Renal pelvis (tissue), 4 donors: Measurements from ENCODE around the gene NXN. TPM values are rescaled to one million over a fixed set of nuclear protein-coding genes. Genes with fewer than 3 reads are reported as not detected.
"Not testable (repeated sequence)": the region's sequence is repeated elsewhere in the genome, so short reads cannot be mapped to it uniquely, and the experiment has no call there.

Experiments
- DNase-seq: peaks from one replicate; pipeline ENCODE4 v3.0.0-alpha.2; 2013
- polyA plus RNA-seq, 3 donors: library from polyadenylated mRNA; unstranded; fragments of 120-200 nt; gene quantifications; one replicate each; pipeline ENCODE4 v1.2.1, GENCODE V29; 2013; ENCODE audit not compliant: insufficient read length in 3 of 3

The NXN gene
- polyA plus RNA-seq, 3 donors: 35.4 to 38.2 (median 37.8) TPM

DNA sequence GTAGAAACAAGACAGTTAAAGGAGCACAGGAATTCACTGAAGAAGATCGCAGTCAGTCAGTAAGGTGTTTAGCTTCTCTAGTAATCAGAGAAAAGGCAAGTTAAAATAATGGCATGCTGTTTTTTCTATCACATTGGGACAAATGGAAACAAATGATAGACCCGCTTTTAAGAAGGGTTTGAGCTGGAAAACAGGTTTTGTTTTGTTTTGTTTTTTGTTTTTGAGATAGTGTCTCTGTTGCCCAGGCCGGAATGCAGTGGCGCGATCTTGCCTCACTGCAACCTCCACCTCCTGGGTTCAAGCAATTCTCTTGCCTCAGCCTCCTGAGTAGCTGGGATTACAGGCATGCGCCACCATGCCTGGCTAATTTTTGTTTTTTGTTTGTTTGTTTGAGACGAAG, 193.7 kb downstream of the NXN start:
- not testable (repeated sequence) for DNase-seq

DNA sequence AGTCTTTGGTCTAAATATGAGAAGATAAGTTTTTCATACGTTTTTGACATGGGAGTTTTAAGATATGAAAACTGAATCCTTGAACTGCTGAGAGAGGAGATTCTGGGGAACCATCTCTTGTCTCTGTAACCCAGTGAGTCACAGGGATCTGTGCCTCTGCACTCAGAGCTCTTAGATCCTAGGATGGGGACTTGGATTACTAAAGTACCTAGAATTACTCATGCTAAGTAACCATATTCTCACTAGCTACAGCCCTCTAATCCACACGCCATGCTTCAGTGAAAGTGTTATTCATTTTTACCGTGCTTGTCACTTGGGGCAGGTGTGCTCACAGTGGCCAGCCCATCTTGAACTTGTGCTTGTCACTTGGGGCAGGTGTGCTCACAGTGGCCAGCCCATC, 195.4 kb downstream of the NXN start:
- no peak for DNase-seq

DNA sequence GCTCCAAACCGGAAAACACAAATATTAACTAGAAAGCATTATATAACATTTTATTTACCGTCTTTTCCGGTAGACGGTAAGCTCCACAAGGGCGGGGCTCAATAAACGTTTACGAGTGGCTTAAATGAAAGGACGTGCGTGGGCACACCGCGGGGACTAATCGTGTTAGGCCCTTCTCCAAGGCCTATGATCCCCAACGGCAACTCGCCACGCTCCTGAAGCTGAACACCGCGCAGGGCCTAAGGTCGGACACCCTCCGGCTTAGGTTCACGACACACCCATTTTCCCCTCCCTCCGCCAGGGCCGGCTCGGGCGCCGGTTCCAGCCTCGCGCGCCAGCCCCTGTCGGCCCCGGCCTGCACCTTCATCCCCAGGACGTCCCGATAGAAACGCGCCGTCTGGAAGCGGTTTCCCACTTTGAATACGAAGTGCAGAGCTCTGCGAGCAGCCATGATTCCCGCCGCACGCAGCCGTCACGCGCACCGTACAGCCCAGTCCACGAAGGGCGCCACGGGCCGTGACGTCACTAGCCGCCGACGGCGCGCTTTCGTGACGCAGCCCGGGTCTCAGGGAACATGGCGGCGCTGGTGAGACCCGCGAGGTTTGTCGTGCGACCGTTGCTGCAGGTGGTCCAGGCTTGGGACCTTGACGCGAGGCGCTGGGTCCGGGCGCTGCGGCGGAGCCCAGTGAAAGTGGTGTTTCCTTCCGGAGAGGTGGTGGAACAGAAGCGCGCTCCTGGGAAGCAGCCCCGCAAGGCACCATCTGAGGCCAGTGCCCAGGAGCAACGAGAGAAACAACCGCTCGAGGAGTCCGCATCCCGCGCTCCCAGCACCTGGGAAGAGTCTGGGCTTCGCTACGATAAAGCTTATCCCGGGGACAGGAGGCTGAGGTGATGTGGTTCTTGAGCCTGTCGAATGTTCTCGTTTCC, 197.5 kb downstream of the NXN start, which contains the start of the genes GLOD4 and MRM3:
Gene GLOD4 (minus strand): TSS at position 476 of the 927 bp plus-strand sequence. CDS start 25 bp downstream, at position 451.
Gene MRM3 (plus strand): TSS at position 549 of the 927 bp plus-strand sequence. CDS start 26 bp downstream, at position 575.
- DNase-seq: peak; percentile 91

DNA sequence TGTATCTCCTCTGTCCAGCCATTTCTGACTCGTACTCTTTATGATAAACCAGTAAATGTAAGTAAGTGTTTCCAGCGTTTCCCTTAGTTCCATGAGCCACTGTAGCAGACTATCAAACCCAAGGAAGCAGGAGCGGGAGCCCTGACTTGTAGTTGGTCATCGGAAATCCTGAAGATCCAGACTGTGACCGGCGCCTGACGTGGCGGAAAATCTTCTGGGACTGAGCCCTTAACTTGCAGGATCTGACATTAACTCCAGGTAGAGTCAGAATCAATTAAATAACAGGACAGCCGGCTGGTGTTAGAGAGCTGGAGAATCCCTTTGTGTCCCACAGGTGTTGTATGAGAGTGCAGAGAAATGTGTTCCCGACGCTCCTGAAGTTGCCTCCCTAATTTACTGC, 201.5 kb downstream of the NXN start:
- DNase-seq: no peak

DNA sequence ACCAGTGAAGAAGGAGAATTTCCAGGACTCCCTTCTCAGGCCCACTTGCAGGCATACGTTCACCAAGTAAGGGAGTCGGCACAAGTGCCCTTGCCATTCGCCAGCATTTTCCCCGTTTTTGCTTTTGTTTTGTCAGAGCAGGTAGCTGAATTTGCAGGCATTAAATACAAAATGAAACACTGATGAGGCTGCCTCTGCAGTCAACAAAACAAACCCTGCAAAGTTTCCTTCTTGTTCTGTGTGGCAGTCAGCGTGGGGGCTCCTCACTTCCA, 205.3 kb downstream of the NXN start:
- DNase-seq: no peak

DNA sequence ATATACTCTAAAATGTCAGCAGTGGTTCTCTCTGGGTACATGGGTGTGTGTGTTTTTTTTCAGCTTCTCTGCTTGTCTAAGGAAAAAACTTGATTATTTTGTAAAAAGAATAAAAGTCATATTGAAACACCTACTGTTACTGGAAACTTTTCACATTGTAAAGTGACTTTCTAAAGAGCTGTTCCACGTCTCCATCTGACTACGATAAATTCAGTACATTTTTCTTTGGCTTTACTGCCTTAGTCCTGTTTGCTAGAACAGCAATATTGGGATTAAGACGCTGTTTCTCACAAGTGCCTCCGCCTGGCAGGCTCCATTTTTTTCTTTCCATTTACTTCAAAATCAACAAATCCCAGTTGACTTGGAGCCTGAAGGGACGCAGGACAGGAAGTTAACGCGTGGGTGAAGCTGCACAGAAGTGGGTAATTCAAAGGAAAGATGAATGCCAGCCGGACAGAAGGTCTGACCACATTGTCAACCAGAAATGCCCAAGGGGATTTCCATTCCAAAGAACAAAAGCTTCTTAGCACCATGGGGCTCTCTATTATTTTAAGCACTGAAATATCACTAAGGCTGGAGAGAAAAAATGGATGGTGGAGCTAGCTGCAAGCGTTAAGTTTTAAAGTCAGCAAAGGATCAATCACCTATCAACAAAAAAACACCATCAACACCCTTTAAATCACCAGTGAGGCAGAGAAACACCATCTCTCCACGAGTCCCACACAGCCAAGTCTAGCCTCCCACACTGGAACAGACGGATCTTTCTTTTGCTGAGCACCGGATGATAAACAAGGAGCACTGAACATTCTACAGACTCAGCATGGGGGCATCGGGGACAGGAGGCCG, 205.9 kb downstream of the NXN start:
- DNase-seq: no peak

DNA sequence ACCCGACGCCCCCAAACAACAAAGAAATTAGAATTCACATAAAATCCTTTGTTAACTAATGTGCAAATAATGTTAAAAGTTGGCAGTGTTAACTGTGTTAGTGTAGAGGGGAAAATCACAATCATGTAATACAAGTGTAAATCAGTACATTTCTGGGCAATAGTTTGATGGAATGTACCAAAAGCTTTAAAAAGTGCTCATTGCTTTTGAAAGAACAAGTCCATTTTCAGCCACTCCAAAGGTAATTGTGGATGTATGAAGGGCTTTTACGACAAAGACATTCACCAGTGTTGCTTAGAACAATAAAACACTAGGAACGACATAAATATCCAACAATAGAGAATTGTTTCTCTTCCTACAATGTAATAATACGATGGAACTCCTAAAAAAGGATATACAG, 206.6 kb downstream of the NXN start:
- DNase-seq: no peak

DNA sequence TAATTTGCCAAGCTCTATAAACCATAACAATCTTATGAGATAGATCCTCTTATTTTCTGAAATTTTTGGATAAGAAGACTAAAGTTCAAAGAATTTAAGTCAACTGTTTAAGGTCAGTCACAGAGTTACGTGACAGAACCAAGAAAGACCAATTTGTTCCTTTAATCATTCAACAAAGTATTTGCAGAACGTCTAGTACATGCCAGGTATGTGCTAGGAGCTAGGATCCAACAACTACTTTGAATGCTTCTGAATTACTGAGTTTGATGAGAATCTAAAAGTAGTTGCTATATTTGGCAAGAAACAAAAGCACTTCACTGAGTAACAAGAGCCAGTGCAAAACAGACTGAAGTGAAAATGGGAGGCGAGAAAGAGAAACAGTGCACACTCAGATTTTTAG, 212.5 kb downstream of the NXN start:
- no peak for DNase-seq

DNA sequence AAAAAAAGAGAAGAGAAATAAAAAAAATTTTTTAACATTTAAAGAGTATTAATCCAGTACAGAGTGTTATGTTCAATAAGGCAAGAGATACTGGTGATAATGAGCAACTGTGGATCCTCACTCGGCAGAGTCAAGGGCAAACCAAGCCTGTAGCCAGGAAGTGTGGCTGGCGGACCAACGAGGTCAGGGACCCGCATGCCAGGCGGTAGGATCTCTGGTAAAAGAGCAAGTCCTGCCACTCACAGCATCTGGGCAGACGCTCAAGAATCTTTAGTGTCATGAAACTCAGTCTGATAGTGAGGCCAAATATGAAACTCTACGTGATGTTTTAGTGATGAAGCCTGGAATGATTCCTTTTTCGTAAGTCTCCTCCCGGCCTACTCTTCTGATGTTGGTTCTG, 219.2 kb downstream of the NXN start:
- DNase-seq: no peak

DNA sequence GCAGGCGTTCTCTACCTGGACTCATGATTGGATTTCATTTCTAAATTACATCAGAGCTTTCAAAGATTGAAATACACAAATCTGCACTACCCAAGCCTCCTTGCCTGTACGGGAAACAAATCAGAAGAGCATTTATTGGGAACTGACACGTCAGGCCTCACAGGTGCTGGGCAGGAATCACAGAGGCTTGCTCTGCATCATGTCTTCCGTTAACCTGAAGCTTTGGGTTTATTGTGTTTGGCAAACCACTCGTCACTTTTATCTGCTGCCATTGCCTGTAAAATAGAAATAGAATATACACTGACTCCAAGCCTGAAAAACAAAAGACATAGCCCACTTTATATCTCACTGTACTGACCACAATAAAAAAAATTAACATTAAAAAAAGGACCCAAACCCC, 219.6 kb downstream of the NXN start:
- DNase-seq: no peak

DNA sequence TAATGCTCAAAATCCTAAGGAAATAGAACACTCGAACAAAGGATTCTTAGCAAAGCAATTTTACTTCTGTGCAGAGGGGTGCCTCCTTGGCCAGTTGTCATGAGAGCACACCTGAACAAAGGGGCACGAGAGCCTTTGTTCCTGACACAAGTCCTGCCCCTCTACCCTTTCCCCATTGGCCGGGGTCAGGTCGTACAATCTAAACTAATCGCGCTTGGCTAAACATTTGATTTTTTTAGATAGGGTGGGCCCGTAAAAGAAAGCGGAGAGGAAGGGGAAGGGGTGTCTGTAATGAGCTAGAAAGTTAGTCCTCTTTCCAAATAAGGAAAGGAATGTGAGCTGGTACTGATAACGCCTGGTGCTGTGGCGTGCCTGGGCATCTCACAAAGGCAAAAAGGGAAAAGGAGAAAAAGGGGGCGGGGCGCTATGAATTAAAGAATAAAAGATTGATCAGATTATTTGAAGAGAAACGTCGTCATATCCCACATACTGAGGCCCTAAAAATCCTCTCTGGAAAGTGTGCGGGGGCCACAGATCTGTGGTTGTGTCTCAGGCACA, 223.5 kb downstream of the NXN start:
- not testable (repeated sequence) for DNase-seq

DNA sequence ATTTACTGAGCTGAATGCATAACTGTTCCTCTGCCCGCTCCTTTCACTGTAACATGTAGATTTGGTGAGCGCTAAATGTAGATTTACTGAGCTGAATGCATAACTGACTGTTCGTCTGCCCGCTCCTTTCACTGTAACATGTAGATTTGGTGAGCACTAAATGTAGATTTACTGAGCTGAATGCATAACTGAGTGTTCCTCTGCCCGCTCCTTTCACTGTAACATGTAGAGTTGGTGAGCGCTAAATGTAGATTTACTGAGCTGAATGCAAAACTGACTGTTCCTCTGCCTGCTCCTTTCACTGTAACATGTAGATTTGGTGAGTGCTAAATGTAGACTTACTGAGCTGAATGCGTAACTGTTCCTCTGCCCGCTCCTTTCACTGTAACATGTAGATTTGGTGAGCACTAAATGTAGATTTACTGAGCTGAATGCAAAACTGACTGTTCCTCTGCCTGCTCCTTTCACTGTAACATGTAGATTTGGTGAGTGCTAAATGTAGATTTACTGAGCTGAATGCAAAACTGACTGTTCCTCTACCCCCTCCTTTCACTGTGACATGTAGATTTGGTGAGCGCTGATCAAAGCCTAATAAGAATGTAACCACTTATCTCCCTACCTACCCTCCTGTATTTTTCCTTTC, 224.1 kb downstream of the NXN start:
- not testable (repeated sequence) for DNase-seq

DNA sequence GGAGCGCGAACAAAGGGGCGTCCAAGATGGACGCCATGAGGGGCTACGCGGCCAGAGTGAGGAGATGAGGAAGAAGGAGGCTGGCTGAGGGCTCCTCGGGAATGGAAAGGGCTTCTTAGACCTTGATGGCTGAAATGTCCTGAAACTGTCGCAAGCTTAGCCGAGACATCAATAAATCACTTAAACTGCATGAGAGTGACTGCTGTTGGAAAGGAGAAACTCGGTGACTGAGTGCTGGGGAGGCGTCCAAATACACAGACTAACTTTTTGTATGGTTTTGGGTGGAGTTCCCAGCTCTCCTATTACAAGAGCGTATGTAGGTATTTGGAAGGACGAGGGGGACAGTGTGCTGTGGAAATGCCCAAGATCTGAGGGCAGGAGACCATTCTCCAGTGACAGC, 226.2 kb downstream of the NXN start:
- DNase-seq: no peak

DNA sequence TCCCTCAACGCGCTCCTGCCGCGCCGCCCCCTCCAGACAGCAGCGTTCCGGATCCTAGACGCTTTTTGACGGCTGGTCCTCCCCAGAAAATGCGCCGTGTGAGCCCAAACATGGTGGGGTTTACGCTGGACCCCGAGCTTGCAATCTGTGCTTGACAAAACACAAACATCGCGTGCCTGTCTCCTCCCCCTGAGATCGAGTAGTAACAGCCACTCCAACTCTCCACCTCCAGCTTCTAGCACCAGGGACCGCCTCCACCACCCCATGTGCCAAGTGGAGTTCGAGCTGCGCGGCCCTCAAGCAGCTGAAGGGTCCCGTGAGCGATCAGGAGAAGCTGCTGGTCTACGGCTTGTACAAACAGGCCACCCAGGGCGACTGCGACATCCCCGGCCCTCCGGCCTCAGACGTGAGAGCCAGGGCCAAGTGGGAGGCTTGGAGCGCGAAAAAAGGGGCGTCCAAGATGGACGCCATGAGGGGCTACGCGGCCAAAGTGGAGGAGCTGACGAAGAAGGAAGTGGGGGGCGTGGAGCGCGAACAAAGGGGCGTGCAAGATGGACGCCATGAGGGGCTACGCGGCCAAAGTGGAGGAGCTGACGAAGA, 226.9 kb downstream of the NXN start:
- peak; percentile 71 for DNase-seq

DNA sequence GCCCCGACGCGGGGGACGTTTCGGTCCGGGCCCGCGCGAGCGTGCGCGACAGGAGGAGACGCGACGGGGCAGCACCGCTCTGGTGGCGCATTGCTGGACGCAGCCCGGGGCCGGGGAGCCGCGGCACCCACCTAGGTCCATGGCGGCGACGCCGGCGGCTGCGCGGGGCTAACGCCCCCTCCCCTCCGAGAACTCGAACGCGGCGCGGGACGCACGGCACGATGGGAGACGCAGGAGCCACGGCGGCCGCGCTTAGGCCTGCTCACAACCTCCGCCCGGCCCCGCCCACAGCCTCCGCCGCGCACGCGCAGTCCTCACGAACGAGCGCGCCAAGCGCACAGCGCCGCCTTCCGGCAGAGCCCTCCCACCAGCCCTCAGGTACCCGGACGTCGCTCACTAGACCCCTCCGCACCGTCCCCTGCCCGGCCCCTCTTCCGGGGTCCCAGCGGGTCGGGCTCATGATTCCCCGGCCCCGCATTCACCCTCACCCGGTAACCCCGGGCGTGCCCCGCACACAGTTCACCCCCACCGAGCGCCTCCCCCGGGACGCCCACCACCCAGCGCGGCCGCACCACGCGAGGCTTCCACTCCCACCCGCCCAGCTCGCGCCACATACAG, 227.5 kb downstream of the NXN start, which contains the start of gene GEMIN4:
Gene GEMIN4 (minus strand): TSS at position 263 of the 618 bp plus-strand sequence. CDS start 122 bp downstream, at position 141.
- DNase-seq: peak; percentile 87

DNA sequence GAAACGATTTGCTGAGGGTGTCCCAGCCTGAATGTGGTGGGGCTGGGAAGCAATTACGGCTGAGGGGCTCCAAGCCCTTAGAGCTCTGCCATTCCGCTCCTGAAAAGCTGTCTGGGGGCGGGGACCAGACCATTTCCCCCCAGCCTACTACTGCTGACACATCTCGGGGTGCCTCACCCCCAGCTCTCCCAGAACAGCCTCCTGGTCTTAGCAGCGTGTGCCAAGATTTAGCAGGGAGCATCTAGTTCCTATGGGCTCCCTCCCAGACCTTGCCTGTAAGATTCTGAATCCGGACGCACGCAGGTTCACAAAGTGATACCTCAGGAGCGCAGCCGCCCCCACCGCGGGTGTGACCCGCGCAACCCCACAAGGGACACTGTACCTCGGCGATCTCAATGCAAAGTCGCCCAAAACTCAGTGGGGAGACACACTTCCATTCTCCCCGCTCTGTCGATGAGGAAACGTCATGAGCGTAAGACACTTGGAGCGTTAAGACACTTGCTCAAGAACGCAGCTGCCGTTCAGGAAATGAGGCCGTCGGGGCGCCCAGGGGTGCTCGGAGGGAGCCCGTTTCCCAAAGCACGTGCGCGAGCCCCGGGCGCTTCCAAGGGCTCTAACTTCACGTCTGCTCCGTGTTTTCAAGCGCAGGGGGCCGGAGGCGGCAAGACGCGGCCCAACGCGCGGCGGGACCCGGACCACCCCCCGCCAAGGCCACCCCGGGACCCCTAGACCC, 228.1 kb downstream of the NXN start:
- DNase-seq: no peak

DNA sequence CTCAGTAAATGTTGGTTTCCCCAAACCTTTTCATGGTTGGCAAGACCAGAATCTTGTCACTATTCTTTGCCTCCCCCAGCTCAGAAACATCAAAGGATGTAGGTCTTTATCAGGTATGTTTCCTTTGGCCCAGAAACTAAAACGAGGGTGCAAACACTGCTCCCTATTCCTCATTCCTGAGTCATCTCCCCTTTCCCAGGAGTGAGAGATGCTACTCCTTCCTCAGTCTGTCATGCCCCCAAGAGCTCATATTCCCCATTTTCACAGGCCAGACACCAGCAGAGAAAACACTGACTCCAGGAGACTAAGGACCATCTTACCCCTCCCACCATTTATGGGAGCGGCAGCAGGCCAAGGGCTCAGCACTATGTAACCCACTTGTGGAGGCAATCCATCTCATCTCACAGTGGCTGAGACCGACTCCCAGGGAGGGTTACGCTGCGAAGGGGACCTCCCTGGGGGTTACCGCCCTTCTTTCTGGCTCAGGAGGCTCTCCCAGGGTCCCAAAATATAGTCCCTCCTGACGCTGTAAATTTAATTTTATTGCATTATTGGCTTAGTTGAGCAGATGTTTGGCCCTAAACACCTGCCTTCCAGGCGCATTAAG, 229.0 kb downstream of the NXN start:
- DNase-seq: no peak

DNA sequence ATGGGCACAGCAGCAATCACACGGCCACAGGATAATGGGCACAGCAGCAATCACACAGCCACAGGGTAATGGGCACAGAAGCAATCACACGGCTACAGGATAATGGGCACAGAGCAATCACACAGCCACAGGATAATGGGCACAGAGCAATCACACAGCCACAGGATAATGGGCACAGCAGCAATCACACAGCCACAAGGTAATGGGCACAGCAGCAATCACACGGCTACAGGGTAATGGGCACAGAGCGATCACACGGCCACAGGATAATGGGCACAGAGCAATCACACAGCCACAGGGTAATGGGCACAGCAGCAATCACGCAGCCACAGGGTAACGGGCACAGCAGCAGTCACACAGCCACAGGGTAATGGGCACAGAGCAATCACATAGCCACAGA, 230.2 kb downstream of the NXN start:
- DNase-seq: not testable (repeated sequence)
